GM12891 (cell line): ENCODE data around the gene PODN.

Experiments used
- DNase-seq: peaks from one replicate; pipeline ENCODE4 v3.0.0; 2011; ENCODE audit warnings: low spot score; ENCODE audit not compliant: insufficient read length
- FAIRE-seq: peaks from 2 replicates; lab custom pipeline; 2011; peaks lifted over from hg19 to GRCh38; lab: Jason Lieb, UNC
- PAX5 ChIP-seq: IDR thresholded peaks from 2 replicates; pipeline ENCODE4 v1.6.1; 2011; ENCODE audit warnings: low read length, moderate library complexity, mild to moderate bottlenecking; ENCODE audit not compliant: insufficient read depth, severe bottlenecking
- POLR2A ChIP-seq: IDR thresholded peaks from 2 replicates; pipeline ENCODE4 v1.6.1; 2011; ENCODE audit warnings: low read depth, low read length, control low read depth
- POLR2AphosphoS5 ChIP-seq: IDR thresholded peaks from 2 replicates; pipeline ENCODE4 v1.6.1; 2011; ENCODE audit warnings: low read depth, low read length, control low read depth
- POU2F2 ChIP-seq: IDR thresholded peaks from 2 replicates; pipeline ENCODE4 v1.6.1; 2011; ENCODE audit warnings: low read depth, mild to moderate bottlenecking, control low read depth, low read length, moderate library complexity
- SPI1 ChIP-seq: IDR thresholded peaks from 2 replicates; pipeline ENCODE4 v1.6.1; 2011; ENCODE audit warnings: low read depth, low read length, control low read depth
- TAF1 ChIP-seq: IDR thresholded peaks from 2 replicates; pipeline ENCODE4 v1.6.1; 2011; ENCODE audit warnings: low read depth, low read length, control low read depth

The PODN gene

GRCh38 chr1:53104289-53104913, 42.4 kb downstream of the PODN start:
- DNase-seq (no peak), FAIRE-seq (no peak)
- TF ChIP-seq SPI1 (no peak), POLR2A (no peak), POLR2AphosphoS5 (no peak), TAF1 (no peak), PAX5 (no peak), POU2F2 (no peak)

GRCh38 chr1:53107090-53107489, 45.1 kb downstream of the PODN start:
- DNase-seq (no peak), FAIRE-seq (no peak)
- TF ChIP-seq POLR2AphosphoS5 (no peak), TAF1 (no peak), POU2F2 (no peak), POLR2A (no peak), SPI1 (no peak), PAX5 (no peak)

GRCh38 chr1:53107570-53108322, 45.7 kb downstream of the PODN start:
- TF ChIP-seq POLR2A (no peak), POU2F2 (no peak), POLR2AphosphoS5 (no peak), TAF1 (no peak), SPI1 (no peak), PAX5 (no peak)
- no peak for DNase-seq
- no peak for FAIRE-seq

GRCh38 chr1:53108646-53109580, 46.9 kb downstream of the PODN start:
- TF ChIP-seq PAX5 = no peak
- TF ChIP-seq POLR2A = no peak
- TF ChIP-seq SPI1 = no peak
- TF ChIP-seq POU2F2 = no peak
- TF ChIP-seq POLR2AphosphoS5 = no peak
- TF ChIP-seq TAF1 = no peak
- no peak for FAIRE-seq

GRCh38 chr1:53110370-53111072, 48.5 kb downstream of the PODN start:
- FAIRE-seq (no peak), DNase-seq (no peak)
- TF ChIP-seq PAX5 (no peak), POU2F2 (no peak), POLR2A (no peak), TAF1 (no peak), SPI1 (no peak), POLR2AphosphoS5 (no peak)

More at GRCh38 chr1:53108646-53109580, 46.9 kb downstream of the PODN start:
- DNase-seq = no peak

GRCh38 chr1:53111073-53111556, 49.1 kb downstream of the PODN start:
- FAIRE-seq (no peak), DNase-seq (no peak)
- TF ChIP-seq SPI1 (no peak), TAF1 (no peak), POU2F2 (no peak), POLR2A (no peak), PAX5 (no peak), POLR2AphosphoS5 (no peak)

GRCh38 chr1:53111693-53112092, 49.7 kb downstream of the PODN start:
- TF ChIP-seq TAF1 = no peak
- TF ChIP-seq POU2F2 = no peak
- no peak for TF ChIP-seq POLR2AphosphoS5
- TF ChIP-seq PAX5 = no peak
- no peak for TF ChIP-seq POLR2A
- no peak for TF ChIP-seq SPI1
- FAIRE-seq (no peak), DNase-seq (no peak)

- DNase-seq = no peak
- no peak for FAIRE-seq
- TF ChIP-seq POU2F2 (no peak), POLR2AphosphoS5 (no peak), SPI1 (no peak), TAF1 (no peak), PAX5 (no peak), POLR2A (no peak)
These were observed 50.3 kb downstream of the PODN start for GRCh38 chr1:53112271-53112774.
